Thoracic aorta (tissue), 2 donors: ENCODE results near the gene ZFC3H1. TPM values are rescaled to one million over a fixed set of nuclear protein-coding genes. Genes with fewer than 3 reads are reported as not detected.

ENCODE experiments used
- ATAC-seq: fragments of 150-250 bp; one replicate; pipeline ENCODE4 v1.8.0; 2017; ENCODE audit warnings: low read depth; ENCODE audit not compliant: insufficient number of reproducible peaks, low FRiP score
- DNase-seq: peaks from one replicate; pipeline ENCODE4 v3.0.0-alpha.2; 2020; ENCODE audit warnings: low spot score
- H3K27ac ChIP-seq, 2 donors: fragments of 200-600 bp; sonication (generic); 1 replicate in 1 of 2; 2 replicates in 1 of 2; pipeline ENCODE4 v1.5.1; 2016; ENCODE audit warnings: mild to moderate bottlenecking in 2 of 2, moderate library complexity in 2 of 2
- H3K27me3 ChIP-seq: fragments of 200-600 bp; sonication (generic); replicated peaks from 2 replicates; pipeline ENCODE4 v1.6.0; 2016; ENCODE audit warnings: mild to moderate bottlenecking; ENCODE audit not compliant: insufficient read depth
- H3K36me3 ChIP-seq: fragments of 200-600 bp; sonication (generic); one replicate; pipeline ENCODE4 v1.5.1; 2016
- H3K4me1 ChIP-seq, 2 donors: fragments of 200-600 bp; sonication (generic); 1 replicate in 1 of 2; 2 replicates in 1 of 2; pipeline versions ENCODE4 v1.5.1 to v1.6.0; 2016; ENCODE audit warnings: low read depth in 2 of 2, mild to moderate bottlenecking in 1 of 2; ENCODE audit not compliant: control insufficient read depth in 1 of 2
- H3K4me3 ChIP-seq: fragments of 200-600 bp; sonication (generic); 2 replicates; pipeline ENCODE4 v1.5.1; 2016; ENCODE audit warnings: mild to moderate bottlenecking
- H3K9me3 ChIP-seq: fragments of 200-600 bp; sonication (generic); 2 replicates; pipeline ENCODE4 v1.5.1; 2016
- CTCF ChIP-seq: fragments of 200-600 bp; sonication (generic); IDR thresholded peaks from one replicate; pipeline ENCODE4 v1.5.1; 2019; ENCODE audit warnings: antibody characterized with exemption
- total RNA-seq, 2 donors: library from RNA; depleted of rRNA; stranded (reverse); fragments of >200 nt; gene quantifications; one replicate each; pipeline versions ENCODE4 v1.1.0 to v1.2.3, GENCODE V29; 2016

The ZFC3H1 gene
- total RNA-seq, 2 donors from 2014 or later = 48.6 to 101 TPM

- Histone ChIP-seq H3K4me1 (peaks cover 10 to 43% of the 10 kb centered on the region in 2 donors), H3K36me3 (peaks cover 5% of the 10 kb centered on the region), H3K27me3 (no peaks in the 10 kb centered on the region), H3K4me3 (no peak overlapping the region), H3K9me3 (no peaks in the 10 kb centered on the region), H3K27ac (no peak overlapping the region)
- TF ChIP-seq CTCF = no peak
- DNase-seq (no peak), ATAC-seq (no peak)
Observed at GRCh38 chr12:71602761-71603577, 60.7 kb downstream of the ZFC3H1 start.

- TF ChIP-seq CTCF = no peak
- H3K36me3 ChIP-seq = no peaks in the 10 kb centered on the region
- H3K27ac ChIP-seq = peak overlapping the region in 1 of 2 donors; percentile 10
- ATAC-seq = no peak
- H3K9me3 ChIP-seq = no peaks in the 10 kb centered on the region
- H3K27me3 ChIP-seq = no peaks in the 10 kb centered on the region
- DNase-seq = no peak
- H3K4me3 ChIP-seq = no peak overlapping the region
- H3K4me1 ChIP-seq = peaks cover 10 to 43% of the 10 kb centered on the region in 2 donors
Observed at GRCh38 chr12:71601546-71601945, 62.1 kb downstream of the ZFC3H1 start.

- no peak for TF ChIP-seq CTCF
- H3K27ac ChIP-seq = no peak overlapping the region
- H3K4me3 ChIP-seq = no peak overlapping the region
- no peaks in the 10 kb centered on the region for H3K9me3 ChIP-seq
- no peaks in the 10 kb centered on the region for H3K36me3 ChIP-seq
- peaks cover 8 to 33% of the 10 kb centered on the region in 2 donors for H3K4me1 ChIP-seq
- no peaks in the 10 kb centered on the region for H3K27me3 ChIP-seq
- DNase-seq (no peak), ATAC-seq (no peak)
Observed at GRCh38 chr12:71599210-71599609, 64.4 kb downstream of the ZFC3H1 start.

GRCh38 chr12:71594214-71594948, 69.3 kb downstream of the ZFC3H1 start:
- H3K9me3 ChIP-seq = no peaks in the 10 kb centered on the region
- peak overlapping the region; percentile 16 for H3K4me3 ChIP-seq
- ATAC-seq (no peak), DNase-seq (no peak)
- no peaks in the 10 kb centered on the region for H3K27me3 ChIP-seq
- no peak for TF ChIP-seq CTCF
- H3K36me3 ChIP-seq = no peaks in the 10 kb centered on the region
- no peak overlapping the region for H3K27ac ChIP-seq
- H3K4me1 ChIP-seq = peaks cover 0 to 17% of the 10 kb centered on the region in 2 donors

- Histone ChIP-seq H3K27me3 (no peaks in the 10 kb centered on the region), H3K27ac (no peak overlapping the region), H3K4me3 (no peak overlapping the region), H3K36me3 (no peaks in the 10 kb centered on the region), H3K4me1 (peaks cover 0 to 17% of the 10 kb centered on the region in 2 donors), H3K9me3 (no peaks in the 10 kb centered on the region)
- DNase-seq = no peak
- no peak for ATAC-seq
- no peak for TF ChIP-seq CTCF
Observed at GRCh38 chr12:71592841-71593240, 70.8 kb downstream of the ZFC3H1 start.
